K562 (cell line): ENCODE results near the gene SAMD8. TPM values are rescaled to one million over a fixed set of nuclear protein-coding genes. Genes with fewer than 3 reads are reported as not detected.
A peak's percentile ranks its signal among the peaks of the same experiment; 100 is the strongest.

Experiments
- ARHGAP35 ChIP-seq: fragments of 450-650 bp; IDR thresholded peaks from 2 replicates; pipeline ENCODE4 v1.6.1; 2018; ENCODE audit not compliant: partially characterized antibody
- ARID1B ChIP-seq: fragments of 450-650 bp; IDR thresholded peaks from 2 replicates; pipeline ENCODE4 v1.6.1; 2016; ENCODE audit warnings: antibody characterized with exemption, mild to moderate bottlenecking, inconsistent platforms
- CBFA2T3 ChIP-seq: fragments of 450-650 bp; IDR thresholded peaks from 2 replicates; pipeline ENCODE4 v1.6.1; 2017
- FOXJ2 ChIP-seq: fragments of 200-800 bp; sonication (Bioruptor generic); IDR thresholded peaks from 2 replicates; pipeline ENCODE4 v1.6.1; 2016; ENCODE audit warnings: missing genetic modification characterization, missing compliant biosample characterization
- FUS ChIP-seq: fragments of 200-400 bp; formaldehyde crosslinking; optimal IDR thresholded peaks from 2 replicates; pipeline ENCODE3; 2017; ENCODE audit warnings: low read depth, low read length
- MCM5 ChIP-seq: fragments of 450-650 bp; IDR thresholded peaks from 2 replicates; pipeline ENCODE4 v1.6.1; 2016; ENCODE audit warnings: low read depth
- NKRF ChIP-seq: fragments of 450-650 bp; IDR thresholded peaks from 2 replicates; pipeline ENCODE4 v1.6.1; 2016; ENCODE audit warnings: borderline replicate concordance
- PHF8 ChIP-seq: fragments of 200-600 bp; sonication (generic); IDR thresholded peaks from 2 replicates; pipeline ENCODE4 v1.6.1; 2012; ENCODE audit warnings: mixed run types, mild to moderate bottlenecking, inconsistent platforms, low read length, moderate library complexity, borderline replicate concordance
- RAD51 ChIP-seq: fragments of 450-650 bp; IDR thresholded peaks from 2 replicates; pipeline ENCODE4 v1.7.1; 2016; ENCODE audit warnings: low read depth, mild to moderate bottlenecking, borderline replicate concordance
- RBM17 ChIP-seq: fragments of 200-400 bp; formaldehyde crosslinking; IDR thresholded peaks from 2 replicates; pipeline ENCODE4 v1.6.1; 2017; ENCODE audit warnings: low read depth, mild to moderate bottlenecking, low read length, borderline replicate concordance
- SMARCC2 ChIP-seq: fragments of 450-650 bp; IDR thresholded peaks from 2 replicates; pipeline ENCODE4 v1.6.1; 2017; ENCODE audit warnings: antibody characterized with exemption, moderate library complexity, mild to moderate bottlenecking, low read depth
- SMC3 ChIP-seq: conservative IDR thresholded peaks from 2 replicates; pipeline ENCODE4 v1.6.1; 2011; ENCODE audit warnings: low read depth, low read length, improper control_type of control experiment; ENCODE audit not compliant: insufficient read depth
- SP2 ChIP-seq: IDR thresholded peaks from 2 replicates; pipeline ENCODE4 v1.6.1; 2011; ENCODE audit warnings: mild to moderate bottlenecking, low read depth, low read length, moderate library complexity; ENCODE audit not compliant: poor library complexity, severe bottlenecking; ENCODE audit errors: extremely low read depth
- TBP ChIP-seq: optimal IDR thresholded peaks from 2 replicates; pipeline ENCODE3; 2011; ENCODE audit warnings: low read depth, low read length, improper control_type of control experiment
- USF2 ChIP-seq: sonication (generic); formaldehyde crosslinking; IDR thresholded peaks from 2 replicates; pipeline ENCODE4 v1.5.0; 2020; ENCODE audit warnings: missing genetic modification reagents
- YBX1 ChIP-seq: fragments of 450-650 bp; IDR thresholded peaks from 2 replicates; pipeline ENCODE4 v1.7.1; 2016; ENCODE audit warnings: mild to moderate bottlenecking
- ZNF263 ChIP-seq: sonication (generic); formaldehyde crosslinking; IDR thresholded peaks from 2 replicates; pipeline ENCODE4 v1.8.0; 2022; ENCODE audit warnings: mild to moderate bottlenecking, missing genetic modification reagents, borderline replicate concordance
- ZNF347 ChIP-seq: fragments of 450-650 bp; formaldehyde crosslinking; IDR thresholded peaks from 2 replicates; pipeline ENCODE4 v1.4.0; 2020; ENCODE audit warnings: low read depth, mild to moderate bottlenecking, moderate library complexity
- ZNF511 ChIP-seq: sonication (generic); formaldehyde crosslinking; IDR thresholded peaks from 2 replicates; pipeline ENCODE4 v1.8.0; 2022; ENCODE audit warnings: mild to moderate bottlenecking, missing genetic modification reagents
- ZNF584 ChIP-seq: fragments of 200-800 bp; sonication (Bioruptor generic); IDR thresholded peaks from 2 replicates; pipeline ENCODE4 v1.6.1; 2016; ENCODE audit warnings: low read depth, mild to moderate bottlenecking, missing genetic modification characterization, missing compliant biosample characterization
- polyA plus RNA-seq, 8 experiments: library from polyadenylated mRNA; depleted of rRNA in 4 of 8; stranded (reverse) in 5 of 8; unstranded in 3 of 8; fragments of >200 nt; fragmentation: Nextera tagmentation in 2 of 8; fragmentation: Illumina TruSeq in 1 of 8; extraction: Ambion mirVana in 2 of 8; extraction: Trizol in 1 of 8; gene quantifications; 2 replicates each; pipeline versions ENCODE4 v1.2.1 to v1.2.3, GENCODE V29; 2011 to 2014; ENCODE audit warnings: inconsistent platforms in 1 of 8, missing spikeins in 1 of 8
- total RNA-seq, 7 experiments: library from RNA; depleted of rRNA in 6 of 7; stranded (reverse); fragments of >200 nt in 6 of 7; fragmentation: Illumina TruSeq in 2 of 7; extraction: Trizol in 2 of 7; gene quantifications; 2 replicates each; pipeline versions ENCODE4 v1.2.1 to v1.2.3, GENCODE V29; 2011 to 2021; ENCODE audit warnings: low replicate concordance in 1 of 7
- TF ChIP-seq, protein P1 (sequence below): fragments of 250-450 bp; sonication (Bioruptor Pico); IDR thresholded peaks from 2 replicates; pipeline ENCODE4 v1.4.0; 2020; ENCODE audit warnings: borderline replicate concordance
- TF ChIP-seq, protein P2 (sequence below): sonication (generic); formaldehyde crosslinking; IDR thresholded peaks from 2 replicates; pipeline ENCODE4 v1.8.0; 2022; ENCODE audit warnings: mild to moderate bottlenecking, low read depth, missing genetic modification reagents

Gene SAMD8
- total and polyA plus RNA-seq, 9 of the 15 experiments (the other 6 are each of a cell fraction or from before 2014, with no cell fraction given) = 2.7 to 16.1 (median 6.2) TPM

DNA sequence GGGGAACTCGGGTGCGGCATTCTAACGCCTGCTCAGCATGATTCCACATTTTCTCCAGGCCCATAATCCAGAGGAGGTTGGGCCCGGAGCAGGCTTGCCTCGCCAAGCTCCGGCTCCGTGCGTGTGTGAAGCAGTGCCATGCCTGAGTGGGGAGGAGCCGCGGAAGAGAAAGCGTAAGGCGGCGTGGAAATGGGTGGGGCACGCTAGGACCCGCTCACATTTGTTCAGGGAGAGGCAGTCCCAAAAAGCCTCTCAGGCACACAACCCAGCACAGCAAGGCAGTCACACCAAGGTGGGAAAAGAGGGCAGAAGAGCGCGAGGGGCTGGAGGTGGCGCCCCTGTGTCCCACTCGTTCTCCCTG lies 98.4 kb downstream of the SAMD8 start (continued):
- peak; percentile 4; the same call in 1 of the 2 replicates for TF ChIP-seq FOXJ2 (tag)
- TF ChIP-seq SMARCC2 = no peak
- TF ChIP-seq USF2 = no peak
- TF ChIP-seq ZNF347 (CRISPR knock-in tag) = no peak
- no peak; the same call in 1 of the 2 replicates for TF ChIP-seq PHF8
- TF ChIP-seq CBFA2T3 = no peak
- no peak for TF ChIP-seq YBX1
- TF ChIP-seq ZNF263 = 0 out of 2 replicates have a peak, but pooled peaks have one; percentile 24
- 0 out of 2 replicates have a peak, but pooled peaks have one; percentile 64 for TF ChIP-seq ZNF511
- TF ChIP-seq ARID1B = peak; percentile 47; the same call in 1 of the 2 replicates
- TF ChIP-seq, protein P1, sequence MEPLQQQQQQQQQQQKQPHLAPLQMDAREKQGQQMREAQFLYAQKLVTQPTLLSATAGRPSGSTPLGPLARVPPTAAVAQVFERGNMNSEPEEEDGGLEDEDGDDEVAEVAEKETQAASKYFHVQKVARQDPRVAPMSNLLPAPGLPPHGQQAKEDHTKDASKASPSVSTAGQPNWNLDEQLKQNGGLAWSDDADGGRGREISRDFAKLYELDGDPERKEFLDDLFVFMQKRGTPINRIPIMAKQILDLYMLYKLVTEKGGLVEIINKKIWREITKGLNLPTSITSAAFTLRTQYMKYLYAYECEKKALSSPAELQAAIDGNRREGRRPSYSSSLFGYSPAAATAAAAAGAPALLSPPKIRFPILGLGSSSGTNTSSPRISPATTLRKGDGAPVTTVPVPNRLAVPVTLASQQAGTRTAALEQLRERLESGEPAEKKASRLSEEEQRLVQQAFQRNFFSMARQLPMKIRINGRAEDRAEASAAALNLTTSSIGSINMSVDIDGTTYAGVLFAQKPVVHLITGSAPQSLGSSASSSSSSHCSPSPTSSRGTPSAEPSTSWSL (CRISPR knock-in tag) = no peak
- no peak for TF ChIP-seq ARHGAP35
- no peak for TF ChIP-seq MCM5
- no peak for TF ChIP-seq FUS
- peak; percentile 50; the same call in 1 of the 2 replicates for TF ChIP-seq NKRF
- TF ChIP-seq SMC3 = no peak
- TF ChIP-seq, protein P2, sequence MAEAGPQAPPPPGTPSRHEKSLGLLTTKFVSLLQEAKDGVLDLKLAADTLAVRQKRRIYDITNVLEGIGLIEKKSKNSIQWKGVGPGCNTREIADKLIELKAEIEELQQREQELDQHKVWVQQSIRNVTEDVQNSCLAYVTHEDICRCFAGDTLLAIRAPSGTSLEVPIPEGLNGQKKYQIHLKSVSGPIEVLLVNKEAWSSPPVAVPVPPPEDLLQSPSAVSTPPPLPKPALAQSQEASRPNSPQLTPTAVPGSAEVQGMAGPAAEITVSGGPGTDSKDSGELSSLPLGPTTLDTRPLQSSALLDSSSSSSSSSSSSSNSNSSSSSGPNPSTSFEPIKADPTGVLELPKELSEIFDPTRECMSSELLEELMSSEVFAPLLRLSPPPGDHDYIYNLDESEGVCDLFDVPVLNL (CRISPR knock-in tag) = peak; percentile 17; the same call in 1 of the 2 replicates
- TF ChIP-seq RAD51 = no peak; the same call in 1 of the 2 replicates
- no peak for TF ChIP-seq SP2
- TF ChIP-seq ZNF584 (CRISPR knock-in tag) = peak; percentile 80; the same call in 1 of the 2 replicates
- TF ChIP-seq TBP = peak; percentile 36
- TF ChIP-seq RBM17 = no peak
